ENCODE data around the gene PRKD2.

DNA sequence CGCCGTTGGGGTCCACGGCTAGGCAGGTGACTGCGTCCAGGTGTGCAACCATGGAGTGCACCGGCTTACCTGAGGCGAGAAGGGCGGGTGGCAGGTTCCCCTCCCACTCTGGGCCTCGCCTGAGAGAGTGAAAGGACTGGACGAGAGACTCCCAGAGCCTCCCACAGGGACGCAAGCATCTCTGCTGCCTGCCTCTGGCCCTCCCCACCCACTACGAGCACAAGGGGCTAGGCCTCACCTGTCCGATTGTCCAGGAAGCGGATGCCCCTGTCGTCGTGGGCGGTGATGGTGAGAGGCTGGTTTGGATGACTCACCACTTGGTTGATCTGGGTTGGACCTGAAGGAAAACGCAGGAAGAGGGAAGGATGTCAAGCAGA lies 5.1 kb upstream of the PRKD2 start:
- TF ChIP-seq, protein P1, sequence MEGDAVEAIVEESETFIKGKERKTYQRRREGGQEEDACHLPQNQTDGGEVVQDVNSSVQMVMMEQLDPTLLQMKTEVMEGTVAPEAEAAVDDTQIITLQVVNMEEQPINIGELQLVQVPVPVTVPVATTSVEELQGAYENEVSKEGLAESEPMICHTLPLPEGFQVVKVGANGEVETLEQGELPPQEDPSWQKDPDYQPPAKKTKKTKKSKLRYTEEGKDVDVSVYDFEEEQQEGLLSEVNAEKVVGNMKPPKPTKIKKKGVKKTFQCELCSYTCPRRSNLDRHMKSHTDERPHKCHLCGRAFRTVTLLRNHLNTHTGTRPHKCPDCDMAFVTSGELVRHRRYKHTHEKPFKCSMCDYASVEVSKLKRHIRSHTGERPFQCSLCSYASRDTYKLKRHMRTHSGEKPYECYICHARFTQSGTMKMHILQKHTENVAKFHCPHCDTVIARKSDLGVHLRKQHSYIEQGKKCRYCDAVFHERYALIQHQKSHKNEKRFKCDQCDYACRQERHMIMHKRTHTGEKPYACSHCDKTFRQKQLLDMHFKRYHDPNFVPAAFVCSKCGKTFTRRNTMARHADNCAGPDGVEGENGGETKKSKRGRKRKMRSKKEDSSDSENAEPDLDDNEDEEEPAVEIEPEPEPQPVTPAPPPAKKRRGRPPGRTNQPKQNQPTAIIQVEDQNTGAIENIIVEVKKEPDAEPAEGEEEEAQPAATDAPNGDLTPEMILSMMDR (IDR thresholded peaks at IDR 0.05) = no peak
- no peak for TF ChIP-seq POLR2A (IDR thresholded peaks at IDR 0.05)
- no peak for TF ChIP-seq EP300 (IDR thresholded peaks at IDR 0.05)
- no peak for TF ChIP-seq POLR2AphosphoS5 (IDR thresholded peaks at IDR 0.05)
